GM12873 (cell line): ENCODE results near the gene NFKB1.

ENCODE experiments used
- CTCF ChIP-seq: IDR thresholded peaks from 2 replicates; pipeline ENCODE4 v1.5.1; 2012; ENCODE audit warnings: low read depth, mild to moderate bottlenecking, moderate library complexity, low read length, control low read depth; ENCODE audit not compliant: insufficient read depth; ENCODE audit errors: missing control alignments

NFKB1 gene

GRCh38 chr4:102500696-102501446, at the start of gene NFKB1:
Gene NFKB1 (plus strand): TSS chr4:102501359. CDS start chr4:102525519, 24,160 bp downstream.
- no peak for TF ChIP-seq CTCF

- no peak for TF ChIP-seq CTCF
Measured at GRCh38 chr4:102452854-102453253, 48.3 kb upstream of the NFKB1 start.

GRCh38 chr4:102453827-102454226, 47.3 kb upstream of the NFKB1 start:
- TF ChIP-seq CTCF = no peak

- TF ChIP-seq CTCF = no peak
Measured at GRCh38 chr4:102454268-102454667, 46.9 kb upstream of the NFKB1 start.

GRCh38 chr4:102454981-102455685, 46.0 kb upstream of the NFKB1 start:
- no peak for TF ChIP-seq CTCF

GRCh38 chr4:102455750-102456149, 45.4 kb upstream of the NFKB1 start:
- no peak for TF ChIP-seq CTCF

GRCh38 chr4:102466298-102466697, 34.9 kb upstream of the NFKB1 start:
- TF ChIP-seq CTCF = no peak
